LNCaP clone FGC (cell line): ENCODE data around the gene NACC1.

ENCODE experiments used
- DNase-seq: peaks from one replicate; pipeline ENCODE4 v3.0.0-alpha.2; 2011; ENCODE audit warnings: low read depth
- H3K4me3 ChIP-seq: 2 replicates; pipeline ENCODE4 v1.5.1; 2011; ENCODE audit warnings: mild to moderate bottlenecking, low read depth, low read length, control low read depth
- TF ChIP-seq, protein P1 (sequence below): IDR thresholded peaks from 2 replicates; pipeline ENCODE4 v1.5.1; 2012; ENCODE audit warnings: mild to moderate bottlenecking; ENCODE audit not compliant: control insufficient read depth, insufficient read depth; ENCODE audit errors: extremely low read depth

Gene NACC1

DNA sequence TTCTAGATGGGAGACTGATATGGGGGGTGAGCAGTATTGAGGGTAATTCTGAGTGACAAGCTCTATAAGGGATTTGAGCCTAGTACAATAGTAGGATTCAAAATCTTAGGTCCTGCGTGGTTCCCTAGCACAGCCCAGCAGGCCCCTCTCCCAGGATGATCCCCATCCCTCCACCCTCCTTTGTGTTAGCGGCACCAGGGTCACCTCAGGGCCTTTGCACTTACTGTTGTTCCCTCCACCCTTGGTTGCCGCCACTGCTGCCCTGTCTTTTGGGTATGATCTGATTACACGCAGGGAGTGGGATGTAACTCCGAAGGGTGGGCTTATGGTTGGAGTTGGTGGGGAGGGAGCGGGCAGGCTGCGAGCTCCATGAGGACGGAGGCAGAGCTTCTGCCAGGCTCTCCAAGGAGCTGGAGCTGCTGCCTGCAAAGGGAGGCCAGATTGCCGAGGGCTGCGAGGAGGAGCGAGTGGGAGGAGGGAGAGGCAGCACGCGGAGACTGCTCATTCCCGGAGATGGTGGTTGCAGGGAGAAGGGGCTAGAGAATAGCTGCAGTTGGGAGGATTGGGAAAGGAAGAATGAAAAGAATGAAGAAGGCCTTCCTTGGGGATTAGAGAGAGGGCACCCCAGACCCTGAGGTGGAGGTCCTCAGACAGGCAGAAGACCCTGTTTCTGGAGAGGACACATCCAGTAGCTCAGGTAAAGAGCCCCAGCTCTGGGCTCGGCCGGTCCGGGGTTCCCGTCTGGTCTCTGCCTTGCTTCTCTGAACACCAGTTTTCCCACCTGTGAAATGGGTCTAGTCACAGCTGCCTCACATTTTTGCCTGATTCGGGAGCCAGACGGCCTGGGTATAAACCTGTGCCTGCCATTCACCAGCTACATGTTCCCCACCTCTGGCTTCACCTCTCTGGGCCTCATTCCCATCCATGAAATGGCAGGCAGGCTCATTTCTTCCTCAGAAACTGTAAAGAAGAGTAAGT is 5.2 kb downstream of the NACC1 start:
- TF ChIP-seq, protein P1, sequence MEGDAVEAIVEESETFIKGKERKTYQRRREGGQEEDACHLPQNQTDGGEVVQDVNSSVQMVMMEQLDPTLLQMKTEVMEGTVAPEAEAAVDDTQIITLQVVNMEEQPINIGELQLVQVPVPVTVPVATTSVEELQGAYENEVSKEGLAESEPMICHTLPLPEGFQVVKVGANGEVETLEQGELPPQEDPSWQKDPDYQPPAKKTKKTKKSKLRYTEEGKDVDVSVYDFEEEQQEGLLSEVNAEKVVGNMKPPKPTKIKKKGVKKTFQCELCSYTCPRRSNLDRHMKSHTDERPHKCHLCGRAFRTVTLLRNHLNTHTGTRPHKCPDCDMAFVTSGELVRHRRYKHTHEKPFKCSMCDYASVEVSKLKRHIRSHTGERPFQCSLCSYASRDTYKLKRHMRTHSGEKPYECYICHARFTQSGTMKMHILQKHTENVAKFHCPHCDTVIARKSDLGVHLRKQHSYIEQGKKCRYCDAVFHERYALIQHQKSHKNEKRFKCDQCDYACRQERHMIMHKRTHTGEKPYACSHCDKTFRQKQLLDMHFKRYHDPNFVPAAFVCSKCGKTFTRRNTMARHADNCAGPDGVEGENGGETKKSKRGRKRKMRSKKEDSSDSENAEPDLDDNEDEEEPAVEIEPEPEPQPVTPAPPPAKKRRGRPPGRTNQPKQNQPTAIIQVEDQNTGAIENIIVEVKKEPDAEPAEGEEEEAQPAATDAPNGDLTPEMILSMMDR: no peak
- H3K4me3 ChIP-seq: no peak overlapping the region
- no peak for DNase-seq

DNA sequence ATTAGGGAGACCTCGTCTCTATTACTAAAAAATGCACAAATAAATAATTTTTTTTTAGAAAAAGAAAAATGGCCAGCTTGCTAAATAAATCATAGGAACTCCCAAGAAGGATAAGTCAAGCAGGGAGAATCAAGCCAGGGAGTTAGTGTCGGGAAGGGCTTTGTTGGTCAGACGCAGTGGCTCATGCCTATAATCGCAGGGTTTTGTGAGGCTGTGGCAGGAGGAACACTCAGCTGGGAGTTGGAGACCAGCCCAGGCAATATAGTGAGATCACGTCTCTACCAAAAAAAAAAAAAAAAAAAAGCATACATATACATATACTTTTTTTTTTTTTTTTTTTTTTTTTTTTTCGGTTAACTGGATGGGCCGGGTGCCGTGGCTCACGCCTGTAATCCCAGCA is 9.0 kb downstream of the NACC1 start:
- TF ChIP-seq, protein P1: no peak
- DNase-seq: peak; percentile 47
- no peak overlapping the region for H3K4me3 ChIP-seq

DNA sequence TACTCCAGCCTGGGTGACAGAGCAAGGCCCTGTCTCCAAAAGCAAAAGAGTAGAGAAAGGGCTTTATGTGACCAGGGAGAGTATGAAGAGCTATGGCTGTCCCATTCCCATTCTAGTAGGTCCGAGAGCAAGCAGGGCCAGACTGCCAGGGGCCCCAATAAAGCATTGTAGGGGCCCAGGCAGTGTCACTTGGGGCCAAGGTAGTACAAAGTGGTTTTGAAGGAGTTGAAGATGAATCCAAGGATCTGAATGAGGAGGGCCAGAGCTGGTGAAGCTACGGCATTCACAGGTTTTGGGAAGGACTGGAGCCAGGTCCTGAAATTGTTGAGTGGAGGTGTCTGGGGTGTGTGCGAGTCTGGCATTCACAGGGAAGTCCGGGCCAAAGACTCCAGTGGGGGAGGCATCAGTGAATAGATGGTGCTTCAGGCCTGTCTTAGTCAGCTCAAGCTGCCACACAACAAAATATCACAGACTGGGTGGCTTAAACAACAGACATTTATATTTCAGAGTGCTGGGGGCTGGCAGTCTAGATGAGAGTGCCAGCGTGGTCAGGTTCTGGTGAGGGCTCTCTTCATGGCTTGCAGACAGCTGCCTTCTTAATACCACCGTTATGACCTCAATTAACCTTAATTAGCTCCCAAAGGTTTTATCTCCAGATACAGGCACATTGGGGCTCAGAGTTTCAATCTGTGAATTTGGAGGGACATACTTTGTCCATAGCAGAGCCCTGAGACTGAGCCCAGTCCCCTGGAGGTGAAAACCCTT is 9.9 kb downstream of the NACC1 start:
- TF ChIP-seq, protein P1: no peak
- no peak overlapping the region for H3K4me3 ChIP-seq
- no peak for DNase-seq

DNA sequence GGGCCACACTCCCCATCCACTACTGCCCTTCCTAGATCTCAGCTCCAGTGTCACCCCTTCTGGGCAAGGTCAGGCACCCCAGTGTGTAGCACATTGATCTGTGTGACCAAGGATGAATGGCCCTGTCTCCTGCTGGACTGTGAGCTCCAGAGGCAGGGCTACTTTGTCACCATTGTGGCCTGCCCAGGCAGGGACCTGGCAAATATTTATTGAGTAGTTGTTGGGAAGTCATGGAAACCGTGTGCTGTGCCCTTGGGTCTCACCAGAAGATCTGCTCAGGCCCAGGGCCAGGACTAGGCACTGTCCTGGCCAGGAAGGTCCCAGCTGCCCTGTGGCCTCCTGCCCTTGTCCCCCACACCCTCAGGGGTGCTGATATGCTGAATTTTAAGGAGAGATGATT is 10.5 kb downstream of the NACC1 start:
- TF ChIP-seq, protein P1: no peak
- no peak for DNase-seq
- no peak overlapping the region for H3K4me3 ChIP-seq

DNA sequence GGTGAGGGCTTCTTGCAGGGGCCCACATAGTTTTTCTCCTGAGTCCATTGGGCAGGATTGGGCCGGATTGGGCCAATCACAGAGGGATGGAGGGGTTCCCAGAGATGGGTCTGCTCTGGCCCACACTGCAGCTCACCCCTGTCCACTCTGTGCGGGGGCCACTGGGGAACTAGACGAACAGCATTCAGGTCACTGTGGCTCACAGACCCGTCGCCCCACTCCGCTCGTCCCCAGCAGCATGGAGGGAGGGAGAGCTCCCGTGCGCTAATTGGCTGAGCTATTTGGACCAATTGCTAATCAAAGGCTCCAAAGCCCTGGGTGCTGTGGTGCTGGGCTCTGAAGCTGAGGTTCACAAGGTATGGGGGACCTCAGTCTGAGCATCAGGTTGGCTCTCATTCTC is 11.3 kb downstream of the NACC1 start:
- DNase-seq: no peak
- no peak overlapping the region for H3K4me3 ChIP-seq

DNA sequence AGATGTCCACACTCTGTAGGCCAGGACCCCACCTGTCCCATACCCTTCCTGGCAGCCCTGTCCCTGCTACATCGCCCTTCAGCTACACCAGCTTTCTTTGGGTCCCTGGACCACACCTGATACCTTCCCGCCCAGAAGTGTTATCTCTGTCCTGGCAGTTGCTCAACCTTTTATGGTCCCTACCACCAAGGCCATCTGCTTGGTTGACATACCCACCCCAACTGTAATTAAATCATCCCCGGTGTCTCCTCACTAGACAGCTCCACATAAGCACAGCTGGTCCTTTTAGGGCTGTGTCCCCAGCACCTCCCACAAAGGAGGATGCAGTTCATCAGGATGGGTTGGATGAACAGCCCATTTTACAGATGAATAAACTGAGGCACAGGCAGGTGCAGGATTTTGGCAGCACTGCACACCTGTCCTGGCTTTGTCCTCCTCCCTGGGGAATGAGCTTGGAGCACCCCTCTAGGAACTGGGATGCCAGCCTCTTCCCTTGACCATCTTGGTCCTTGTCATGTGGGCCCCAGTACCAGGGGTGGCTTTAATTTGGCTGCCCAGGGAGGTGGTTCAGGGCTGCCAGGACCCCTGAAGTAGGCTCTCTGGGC is 12.9 kb downstream of the NACC1 start:
- no peak for DNase-seq
- TF ChIP-seq, protein P1: no peak
- H3K4me3 ChIP-seq: no peak overlapping the region

More for the DNA sequence above, 11.3 kb downstream of the NACC1 start:
- TF ChIP-seq, protein P1: no peak
